Renal pelvis (tissue), 4 donors: ENCODE results near the gene NCOA3. TPM values are rescaled to one million over a fixed set of nuclear protein-coding genes. Genes with fewer than 3 reads are reported as not detected.

ENCODE experiments used
- DNase-seq: peaks from one replicate; pipeline ENCODE4 v3.0.0-alpha.2; 2013
- polyA plus RNA-seq, 3 donors: library from polyadenylated mRNA; unstranded; fragments of 120-200 nt; gene quantifications; one replicate each; pipeline ENCODE4 v1.2.1, GENCODE V29; 2013; ENCODE audit not compliant: insufficient read length in 3 of 3

The NCOA3 gene
- polyA plus RNA-seq, 3 donors: 31.5 to 40.1 (median 36.1) TPM

GRCh38 chr20:47664744-47665143, 163.1 kb downstream of the NCOA3 start:
- DNase-seq: no peak

GRCh38 chr20:47665221-47665991, 163.7 kb downstream of the NCOA3 start:
- no peak for DNase-seq

GRCh38 chr20:47666304-47666703, 164.6 kb downstream of the NCOA3 start:
- DNase-seq: no peak

GRCh38 chr20:47667086-47667485, 165.4 kb downstream of the NCOA3 start:
- no peak for DNase-seq

- DNase-seq: no peak
Measured at GRCh38 chr20:47667531-47668312, 166.0 kb downstream of the NCOA3 start.

GRCh38 chr20:47668313-47669151, 166.8 kb downstream of the NCOA3 start:
- no peak for DNase-seq

- DNase-seq: no peak
Measured at GRCh38 chr20:47669152-47669425, 167.4 kb downstream of the NCOA3 start.

GRCh38 chr20:47669489-47669888, 167.8 kb downstream of the NCOA3 start:
- no peak for DNase-seq

- DNase-seq: no peak
Measured at GRCh38 chr20:47669927-47670890, 168.5 kb downstream of the NCOA3 start.

GRCh38 chr20:47670913-47671312, 169.2 kb downstream of the NCOA3 start:
- DNase-seq: no peak

GRCh38 chr20:47672166-47672565, 170.5 kb downstream of the NCOA3 start:
- DNase-seq: no peak

GRCh38 chr20:47672886-47673670, 171.4 kb downstream of the NCOA3 start:
- DNase-seq: no peak

GRCh38 chr20:47673671-47673955, 171.9 kb downstream of the NCOA3 start:
- no peak for DNase-seq

GRCh38 chr20:47674145-47674544, 172.5 kb downstream of the NCOA3 start:
- DNase-seq: no peak

- no peak for DNase-seq
Measured at GRCh38 chr20:47674686-47675085, 173.0 kb downstream of the NCOA3 start.

GRCh38 chr20:47675190-47676142, 173.8 kb downstream of the NCOA3 start:
- no peak for DNase-seq

GRCh38 chr20:47676219-47676721, 174.6 kb downstream of the NCOA3 start:
- no peak for DNase-seq

GRCh38 chr20:47676912-47677634, 175.4 kb downstream of the NCOA3 start:
- no peak for DNase-seq
